ENCODE measurements around the gene RHO. TPM values are rescaled to one million over a fixed set of nuclear protein-coding genes. Genes with fewer than 3 reads are reported as not detected.
"Not testable (repeated sequence)": the region's sequence is repeated elsewhere in the genome, so short reads cannot be mapped to it uniquely, and the experiment has no call there.

Gene RHO
- total RNA-seq, 2 donors from 2014 or later = not detected

GRCh38 chr3:129514563-129514962 lies 13.9 kb upstream of the RHO start:
- ATAC-seq (no peak), DNase-seq (ENCODE audit: low spot score in 2 of 2) (no peak)
- H3K36me3 Mint-ChIP-seq = no peaks in the 10 kb centered on the region

GRCh38 chr3:129515108-129515820 lies 13.2 kb upstream of the RHO start:
- not testable (repeated sequence) for DNase-seq (ENCODE audit: low spot score in 2 of 2); H3K9me3 Mint-ChIP-seq; H3K36me3 Mint-ChIP-seq; ATAC-seq
- peak overlapping the region in 1 of 2 donors; percentile 47 for H3K27ac Mint-ChIP-seq

More at GRCh38 chr3:129514563-129514962, 13.9 kb upstream of the RHO start:
- Mint-ChIP-seq H3K27ac (peak overlapping the region in 1 of 2 donors; percentile 3), H3K9me3 (no peaks in the 10 kb centered on the region)

- not testable (repeated sequence) for ATAC-seq; H3K9me3 Mint-ChIP-seq; DNase-seq (ENCODE audit: low spot score in 2 of 2); H3K36me3 Mint-ChIP-seq
- H3K27ac Mint-ChIP-seq = peak overlapping the region in 1 of 2 donors; percentile 63
Measured at GRCh38 chr3:129515821-129516432, 12.5 kb upstream of the RHO start.

- Mint-ChIP-seq H3K27ac (no peak overlapping the region), H3K36me3 (no peaks in the 10 kb centered on the region), H3K9me3 (no peaks in the 10 kb centered on the region)
- DNase-seq (ENCODE audit: low spot score in 2 of 2) (no peak), ATAC-seq (peak in 1 of 2 donors; percentile 13)
Measured at GRCh38 chr3:129517516-129517915, 10.9 kb upstream of the RHO start.

GRCh38 chr3:129518038-129518561 lies 10.3 kb upstream of the RHO start:
- no peak for DNase-seq (ENCODE audit: low spot score in 2 of 2)
- H3K36me3 Mint-ChIP-seq = no peaks in the 10 kb centered on the region
- no peak overlapping the region for H3K27ac Mint-ChIP-seq
- no peak for ATAC-seq
- no peaks in the 10 kb centered on the region for H3K9me3 Mint-ChIP-seq

GRCh38 chr3:129518581-129518980 lies 9.9 kb upstream of the RHO start:
- ATAC-seq (no peak), DNase-seq (ENCODE audit: low spot score in 2 of 2) (no peak)
- H3K36me3 Mint-ChIP-seq = no peaks in the 10 kb centered on the region
- H3K9me3 Mint-ChIP-seq = no peaks in the 10 kb centered on the region
- no peak overlapping the region for H3K27ac Mint-ChIP-seq

- Mint-ChIP-seq H3K9me3 (no peaks in the 10 kb centered on the region), H3K27ac (no peak overlapping the region)
Measured at GRCh38 chr3:129519449-129519848, 9.0 kb upstream of the RHO start.

GRCh38 chr3:129519896-129520715 lies 8.3 kb upstream of the RHO start:
- H3K36me3 Mint-ChIP-seq = no peaks in the 10 kb centered on the region
- no peak overlapping the region for H3K27ac Mint-ChIP-seq
- DNase-seq (ENCODE audit: low spot score in 2 of 2) (no peak), ATAC-seq (no peak)
- no peaks in the 10 kb centered on the region for H3K9me3 Mint-ChIP-seq

More at GRCh38 chr3:129519449-129519848, 9.0 kb upstream of the RHO start:
- DNase-seq (ENCODE audit: low spot score in 2 of 2) = no peak
- H3K36me3 Mint-ChIP-seq = no peaks in the 10 kb centered on the region
- no peak for ATAC-seq

- H3K9me3 Mint-ChIP-seq = no peaks in the 10 kb centered on the region
Measured at GRCh38 chr3:129520960-129521359, 7.5 kb upstream of the RHO start.

GRCh38 chr3:129521611-129522010 lies 6.8 kb upstream of the RHO start:
- no peak overlapping the region for H3K27ac Mint-ChIP-seq
- DNase-seq (ENCODE audit: low spot score in 2 of 2) (no peak), ATAC-seq (no peak)
- no peaks in the 10 kb centered on the region for H3K9me3 Mint-ChIP-seq
- H3K36me3 Mint-ChIP-seq = no peaks in the 10 kb centered on the region

More at GRCh38 chr3:129520960-129521359, 7.5 kb upstream of the RHO start:
- H3K36me3 Mint-ChIP-seq = no peaks in the 10 kb centered on the region
- ATAC-seq (no peak), DNase-seq (ENCODE audit: low spot score in 2 of 2) (no peak)
- no peak overlapping the region for H3K27ac Mint-ChIP-seq

GRCh38 chr3:129522953-129523352 lies 5.5 kb upstream of the RHO start:
- no peak for DNase-seq (ENCODE audit: low spot score in 2 of 2)
- ATAC-seq = no peak
- no peaks in the 10 kb centered on the region for H3K36me3 Mint-ChIP-seq
- H3K9me3 Mint-ChIP-seq = no peaks in the 10 kb centered on the region
- H3K27ac Mint-ChIP-seq = no peak overlapping the region

- DNase-seq (ENCODE audit: low spot score in 2 of 2) (no peak), ATAC-seq (no peak)
- Mint-ChIP-seq H3K9me3 (no peaks in the 10 kb centered on the region), H3K36me3 (no peaks in the 10 kb centered on the region), H3K27ac (no peak overlapping the region)
Measured at GRCh38 chr3:129524081-129524480, 4.4 kb upstream of the RHO start.

GRCh38 chr3:129525341-129525968 lies 3.0 kb upstream of the RHO start:
- ATAC-seq (peak; percentile 70 to 94), DNase-seq (ENCODE audit: low spot score in 2 of 2) (no peak)
- Mint-ChIP-seq H3K27ac (peak overlapping the region in 1 of 2 donors; percentile 55), H3K9me3 (no peaks in the 10 kb centered on the region), H3K36me3 (no peaks in the 10 kb centered on the region)

GRCh38 chr3:129526121-129526900 lies 2.1 kb upstream of the RHO start:
- DNase-seq (ENCODE audit: low spot score in 2 of 2) = no peak
- peak overlapping the region in 1 of 2 donors; percentile 65 for H3K27ac Mint-ChIP-seq
- no peaks in the 10 kb centered on the region for H3K9me3 Mint-ChIP-seq
- no peaks in the 10 kb centered on the region for H3K36me3 Mint-ChIP-seq
- no peak for ATAC-seq

- no peaks in the 10 kb centered on the region for H3K36me3 Mint-ChIP-seq
- no peaks in the 10 kb centered on the region for H3K9me3 Mint-ChIP-seq
- DNase-seq (ENCODE audit: low spot score in 2 of 2) = no peak
- H3K27ac Mint-ChIP-seq = no peak overlapping the region
- ATAC-seq = no peak
Measured at GRCh38 chr3:129527262-129527661, 1.2 kb upstream of the RHO start.

All from activated naive CD4-positive, alpha-beta T cell treated with anti-CD3 and anti-CD28 coated beads, Interleukin-2, amount 50 U/mL, for 72 hours (primary cell).